NCI-H2081 (cell line): ENCODE measurements around the gene LIPT1.
"Not testable (repeated sequence)": the region's sequence is repeated elsewhere in the genome, so short reads cannot be mapped to it uniquely, and the experiment has no call there.

Experiments
- DNase-seq, 2 experiments: peaks; one replicate each; lab custom pipeline; 2025; lab: John Stamatoyannopoulos, UW

The LIPT1 gene

GRCh38 chr2:99154643-99155536 is at the start of gene LIPT1, which contains the start of gene TSGA10:
TSS of gene LIPT1 (plus strand) at chr2:99154967. CDS start at chr2:99161958, 6,991 bp downstream.
TSS of gene TSGA10 (minus strand) at chr2:99154942. CDS start at chr2:99109439, 45,503 bp downstream.
- DNase-seq: peak; percentile 92 to 94

GRCh38 chr2:99106913-99107312 is 47.9 kb upstream of the LIPT1 start:
- no peak for DNase-seq

GRCh38 chr2:99111236-99111635 is 43.5 kb upstream of the LIPT1 start:
- no peak for DNase-seq

- DNase-seq: no peak
Measured at GRCh38 chr2:99111945-99112344, 42.8 kb upstream of the LIPT1 start.

- no peak for DNase-seq
Measured at GRCh38 chr2:99112617-99113016, 42.1 kb upstream of the LIPT1 start.

GRCh38 chr2:99127981-99128380 is 26.8 kb upstream of the LIPT1 start:
- DNase-seq: no peak

GRCh38 chr2:99135044-99135556 is 19.7 kb upstream of the LIPT1 start:
- DNase-seq: not testable (repeated sequence)

GRCh38 chr2:99139003-99139402 is 15.8 kb upstream of the LIPT1 start:
- DNase-seq: no peak

- DNase-seq: no peak
Measured at GRCh38 chr2:99140056-99140859, 14.5 kb upstream of the LIPT1 start.

GRCh38 chr2:99140860-99141109 is 14.0 kb upstream of the LIPT1 start:
- DNase-seq: peak in 1 of 2 experiments; percentile 58

GRCh38 chr2:99141110-99142108 is 13.4 kb upstream of the LIPT1 start, which contains the start of gene C2orf15:
TSS of gene C2orf15 (plus strand) at chr2:99141707. CDS start at chr2:99150559, 8,852 bp downstream.
- DNase-seq: peak; percentile 97 to 98

GRCh38 chr2:99150706-99151105 is 4.1 kb upstream of the LIPT1 start:
- DNase-seq: no peak

- DNase-seq: no peak
Measured at GRCh38 chr2:99152199-99152895, 2.4 kb upstream of the LIPT1 start.

GRCh38 chr2:99153921-99154604 is 704 bp upstream of the LIPT1 start:
- peak in 1 of 2 experiments; percentile 28 for DNase-seq

GRCh38 chr2:99156891-99157290 is 2.1 kb downstream of the LIPT1 start:
- DNase-seq: no peak

- DNase-seq: no peak
Measured at GRCh38 chr2:99158599-99158998, 3.8 kb downstream of the LIPT1 start.

- DNase-seq: no peak
Measured at GRCh38 chr2:99159594-99159993, 4.8 kb downstream of the LIPT1 start.

- no peak for DNase-seq
Measured at GRCh38 chr2:99166218-99166617, 11.5 kb downstream of the LIPT1 start.

- DNase-seq: no peak
Measured at GRCh38 chr2:99169534-99169933, 14.8 kb downstream of the LIPT1 start.
